Hepatocyte (in vitro differentiated cells): ENCODE results near the gene ATXN1. TPM values are rescaled to one million over a fixed set of nuclear protein-coding genes. Genes with fewer than 3 reads are reported as not detected.

Source experiments
- DNase-seq: peaks from one replicate; pipeline ENCODE4 v3.0.0-alpha.2; 2016; ENCODE audit warnings: low spot score
- H2AFZ ChIP-seq: fragments of 200-600 bp; sonication (generic); 2 replicates; pipeline ENCODE4 v1.6.0; 2016; ENCODE audit warnings: antibody characterized with exemption, mild to moderate bottlenecking
- H3K27ac ChIP-seq: fragments of 200-600 bp; sonication (generic); 2 replicates; pipeline ENCODE4 v1.5.1; 2016; ENCODE audit warnings: mild to moderate bottlenecking
- H3K27me3 ChIP-seq: fragments of 200-600 bp; sonication (generic); 2 replicates; pipeline ENCODE4 v1.6.1; 2016
- H3K36me3 ChIP-seq: fragments of 200-600 bp; sonication (generic); replicated peaks from 2 replicates; pipeline ENCODE4 v1.5.1; 2016; ENCODE audit warnings: low read depth; ENCODE audit not compliant: insufficient read depth
- H3K4me1 ChIP-seq: fragments of 200-600 bp; sonication (generic); 2 replicates; pipeline ENCODE4 v1.5.1; 2016; ENCODE audit warnings: mild to moderate bottlenecking, moderate library complexity; ENCODE audit not compliant: insufficient read depth
- H3K4me2 ChIP-seq: fragments of 200-600 bp; sonication (generic); 2 replicates; pipeline ENCODE4 v1.6.0; 2016
- H3K4me3 ChIP-seq: fragments of 200-600 bp; sonication (generic); 2 replicates; pipeline ENCODE4 v1.5.1; 2016; ENCODE audit warnings: mild to moderate bottlenecking
- H3K79me2 ChIP-seq: fragments of 200-600 bp; sonication (generic); 2 replicates; pipeline ENCODE4 v1.6.0; 2017; ENCODE audit warnings: mild to moderate bottlenecking
- H3K9me2 ChIP-seq: fragments of 200-600 bp; sonication (generic); replicated peaks from 2 replicates; pipeline ENCODE4 v1.6.0; 2017; ENCODE audit warnings: mild to moderate bottlenecking; ENCODE audit not compliant: insufficient read depth
- H3K9me3 ChIP-seq: fragments of 200-600 bp; sonication (generic); 2 replicates; pipeline ENCODE4 v1.5.1; 2016; ENCODE audit warnings: low read depth, mild to moderate bottlenecking
- H4K20me1 ChIP-seq: fragments of 200-600 bp; sonication (generic); 2 replicates; pipeline ENCODE4 v1.6.0; 2016; ENCODE audit warnings: mild to moderate bottlenecking; ENCODE audit not compliant: insufficient read depth, poor library complexity, severe bottlenecking
- CTCF ChIP-seq: fragments of 200-600 bp; sonication (generic); IDR thresholded peaks from 2 replicates; pipeline ENCODE4 v1.5.1; 2016; ENCODE audit warnings: antibody characterized with exemption, mild to moderate bottlenecking; ENCODE audit not compliant: poor library complexity
- EZH2 ChIP-seq: fragments of 200-600 bp; sonication (generic); IDR thresholded peaks from 2 replicates; pipeline ENCODE4 v1.6.1; 2016; ENCODE audit warnings: antibody characterized with exemption, mild to moderate bottlenecking, borderline replicate concordance
- EZH2phosphoT487 ChIP-seq: fragments of 200-600 bp; sonication (generic); IDR thresholded peaks from one replicate; pipeline ENCODE4 v1.6.1; 2018; ENCODE audit warnings: antibody characterized with exemption, mild to moderate bottlenecking, low read depth, moderate library complexity; ENCODE audit not compliant: unreplicated experiment, severe bottlenecking
- WGBS: methylation state at CpG from one replicate; pipeline ENCODE4 v1.1.6; 2016; ENCODE audit warnings: low lambda C conversion rate; ENCODE audit errors: missing lambda C conversion rate; 5-methylcytosine and 5-hydroxymethylcytosine counted together
- polyA plus RNA-seq: library from polyadenylated mRNA; unstranded; fragments of >200 nt; fragmentation: Nextera tagmentation; extraction: Ambion mirVana; gene quantifications from 2 replicates; pipeline ENCODE4 v1.2.1, GENCODE V29; 2016
- total RNA-seq: library from RNA; depleted of rRNA; stranded (reverse); fragments of >200 nt; gene quantifications from 2 replicates; pipeline ENCODE4 v1.2.3, GENCODE V29; 2014

The ATXN1 gene
- total and polyA plus RNA-seq, 2 experiments from 2014 or later, result 14.7 to 32.6 TPM

GRCh38 chr6:16635810-16636602 is 125.3 kb downstream of the ATXN1 start:
- Histone ChIP-seq H4K20me1 (no peaks in the 10 kb centered on the region), H3K27me3 (no peaks in the 10 kb centered on the region), H3K9me3 (no peaks in the 10 kb centered on the region), H3K4me2 (no peak overlapping the region), H3K27ac (no peak overlapping the region), H3K9me2 (no peaks in the 10 kb centered on the region), H2AFZ (no peak overlapping the region), H3K79me2 (peaks cover 5% of the 10 kb centered on the region), H3K36me3 (no peaks in the 10 kb centered on the region), H3K4me1 (no peaks in the 10 kb centered on the region), H3K4me3 (no peak overlapping the region)
- DNase-seq, result no peak
- 72% methylated on average over 14 of the region's 14 CpGs for WGBS
- TF ChIP-seq EZH2phosphoT487 (no peak), CTCF (no peak), EZH2 (no peak)

- no peaks in the 10 kb centered on the region for H4K20me1 ChIP-seq
- H3K79me2 ChIP-seq, result peaks cover 5% of the 10 kb centered on the region
- no peaks in the 10 kb centered on the region for H3K9me2 ChIP-seq
- no peaks in the 10 kb centered on the region for H3K4me1 ChIP-seq
- no peak for TF ChIP-seq EZH2phosphoT487
- TF ChIP-seq CTCF, result no peak
- TF ChIP-seq EZH2, result no peak
- H3K9me3 ChIP-seq, result no peaks in the 10 kb centered on the region
- DNase-seq, result no peak
- H3K27ac ChIP-seq, result no peak overlapping the region
- H3K36me3 ChIP-seq, result no peaks in the 10 kb centered on the region
- H3K27me3 ChIP-seq, result no peaks in the 10 kb centered on the region
- no peak overlapping the region for H3K4me2 ChIP-seq
- H2AFZ ChIP-seq, result no peak overlapping the region
- whole genome bisulfite sequencing, result 85% methylated on average over 4 of the region's 4 CpGs
- H3K4me3 ChIP-seq, result no peak overlapping the region
Measured at GRCh38 chr6:16635291-16635809, 125.9 kb downstream of the ATXN1 start.

GRCh38 chr6:16634855-16635254 is 126.4 kb downstream of the ATXN1 start:
- Histone ChIP-seq H3K9me3 (no peaks in the 10 kb centered on the region), H3K9me2 (no peaks in the 10 kb centered on the region), H3K4me2 (no peak overlapping the region), H3K27ac (no peak overlapping the region), H3K4me1 (no peaks in the 10 kb centered on the region), H3K27me3 (no peaks in the 10 kb centered on the region), H3K4me3 (no peak overlapping the region), H3K36me3 (no peaks in the 10 kb centered on the region), H2AFZ (no peak overlapping the region), H4K20me1 (no peaks in the 10 kb centered on the region), H3K79me2 (peaks cover 5% of the 10 kb centered on the region)
- TF ChIP-seq EZH2 (no peak), EZH2phosphoT487 (no peak), CTCF (no peak)
- 89% methylated on average over 5 of the region's 5 CpGs for WGBS
- DNase-seq, result no peak
